Posterior cingulate gyrus (tissue), 11 donors: ENCODE data around the gene AK2.
"Not testable (repeated sequence)": the region's sequence is repeated elsewhere in the genome, so short reads cannot be mapped to it uniquely, and the experiment has no call there.

Experiments used
- DNase-seq, 10 donors: peaks; one replicate each; pipeline versions ENCODE4 v3.0.0 to v3.0.0-alpha.2; 2020 to 2021; ENCODE audit warnings: mixed read lengths in 3 of 10
- intact Hi-C: fragments of 100-400 bp; cut with DNase I; formaldehyde crosslinking; loops from one replicate; pipeline ENCODE4 v1.15.1; 2023

The AK2 gene

GRCh38 chr1:33029209-33029608 lies 7.5 kb downstream of the AK2 start:
- intact Hi-C loops: no loop called here
- DNase-seq: no peak

GRCh38 chr1:33025761-33026160 lies 10.9 kb downstream of the AK2 start:
- intact Hi-C loops: no loop called here
- DNase-seq: no peak

GRCh38 chr1:33025180-33025569 lies 11.5 kb downstream of the AK2 start:
- intact Hi-C loops: no loop called here
- DNase-seq: no peak

- DNase-seq, intact Hi-C loops: not testable (repeated sequence)
Measured at GRCh38 chr1:33024430-33025179, 12.1 kb downstream of the AK2 start.

- intact Hi-C loops: no loop called here
- no peak for DNase-seq
Measured at GRCh38 chr1:33022650-33023200, 14.0 kb downstream of the AK2 start.

GRCh38 chr1:33021567-33022431 lies 14.9 kb downstream of the AK2 start:
- DNase-seq: no peak
- intact Hi-C loops: no loop called here

- no peak for DNase-seq
- intact Hi-C loops: no loop called here
Measured at GRCh38 chr1:33018112-33018511, 18.6 kb downstream of the AK2 start.

- intact Hi-C loops: no loop called here
- no peak for DNase-seq
Measured at GRCh38 chr1:33017175-33017574, 19.5 kb downstream of the AK2 start.

GRCh38 chr1:33015216-33015615 lies 21.5 kb downstream of the AK2 start:
- intact Hi-C loops: loop anchor here (2.0 kb wide), 1 partner anchor 72 kb away; no protein-coding TSS in a partner anchor
- no peak for DNase-seq

GRCh38 chr1:33014464-33015163 lies 22.1 kb downstream of the AK2 start:
- peak in 3 of 10 donors; percentile 20 to 45 (median 45) for DNase-seq
- intact Hi-C loops: loop anchor here (2.0 to 5.0 kb wide), 2 partner anchors 47 to 72 kb away; no protein-coding TSS in a partner anchor

- intact Hi-C loops: loop anchor here (2.0 to 5.0 kb wide), 2 partner anchors 46 to 73 kb away; no protein-coding TSS in a partner anchor
- no peak for DNase-seq
Measured at GRCh38 chr1:33013791-33014190, 22.9 kb downstream of the AK2 start.

- DNase-seq: no peak
- intact Hi-C loops: loop anchor here (5.0 kb wide), 1 partner anchor 45 kb away; no protein-coding TSS in a partner anchor
Measured at GRCh38 chr1:33012165-33012564, 24.5 kb downstream of the AK2 start.

GRCh38 chr1:33010932-33011731 lies 25.6 kb downstream of the AK2 start:
- DNase-seq: no peak
- intact Hi-C loops: loop anchor here (5.0 kb wide), 1 partner anchor 44 kb away; no protein-coding TSS in a partner anchor

- no peak for DNase-seq
- intact Hi-C loops: loop anchor here (10.0 kb wide), 1 partner anchor 75 kb away; no protein-coding TSS in a partner anchor
Measured at GRCh38 chr1:33009561-33009960, 27.1 kb downstream of the AK2 start.

- DNase-seq: no peak
- intact Hi-C loops: loop anchor here (10.0 kb wide), 1 partner anchor 73 kb away; no protein-coding TSS in a partner anchor
Measured at GRCh38 chr1:33008051-33008914, 28.4 kb downstream of the AK2 start.

GRCh38 chr1:33007190-33008050 lies 29.3 kb downstream of the AK2 start:
- intact Hi-C loops: loop anchor here (10.0 kb wide), 1 partner anchor 73 kb away; no protein-coding TSS in a partner anchor
- peak in 6 of 10 donors; percentile 25 to 92 (median 55) for DNase-seq

GRCh38 chr1:33005838-33006421 lies 30.8 kb downstream of the AK2 start:
- DNase-seq: no peak
- intact Hi-C loops: loop anchor here (10.0 kb wide), 1 partner anchor 71 kb away; no protein-coding TSS in a partner anchor
